ENCODE measurements around the gene COL23A1. TPM values are rescaled to one million over a fixed set of nuclear protein-coding genes. Genes with fewer than 3 reads are reported as not detected.
A peak's percentile ranks its signal among the peaks of the same experiment; 100 is the strongest.

COL23A1 gene
- total and polyA plus RNA-seq, 2 experiments from 2014 or later = 1.1 to 5.1 TPM

DNA sequence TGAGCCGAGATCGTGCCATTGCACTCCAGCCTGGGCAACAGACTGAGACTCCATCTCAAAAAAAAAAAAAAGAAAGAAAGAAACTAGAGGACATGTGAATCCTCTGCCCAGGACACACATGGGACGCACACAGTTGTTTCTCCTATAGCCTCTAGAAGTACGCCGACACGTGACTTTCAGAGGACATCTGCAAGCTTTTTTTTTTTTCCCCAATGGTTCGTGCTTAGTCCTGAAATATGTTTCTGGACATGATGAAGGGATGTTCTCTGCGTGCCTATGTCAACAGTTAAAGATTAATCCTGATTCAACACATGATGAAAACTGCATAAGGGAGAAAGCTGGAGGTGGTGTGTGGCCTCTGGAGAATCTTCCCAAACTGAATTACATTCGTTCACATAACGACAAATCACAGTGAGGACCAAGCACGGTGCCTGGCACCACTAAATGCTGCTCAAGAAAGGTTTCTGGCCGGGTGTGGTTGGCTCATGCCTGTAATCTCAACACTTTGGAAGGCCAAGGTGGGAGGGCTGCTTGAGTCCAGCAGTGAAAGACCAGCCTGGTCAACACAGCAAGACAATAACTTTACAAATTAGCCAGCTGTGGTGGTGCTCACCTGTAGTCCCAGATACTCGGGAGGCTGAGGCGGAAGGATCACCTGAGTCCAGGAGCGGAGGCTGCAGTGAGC lies 9.8 kb downstream of the COL23A1 start:
- no peaks in the 10 kb centered on the region for H4K20me1 ChIP-seq (ENCODE audit: insufficient read depth, poor library complexity, severe bottlenecking)
- H3K27me3 ChIP-seq = peaks cover 20% of the 10 kb centered on the region
- H3K36me3 ChIP-seq (replicated peaks; ENCODE audit: insufficient read depth, low read depth) = no peaks in the 10 kb centered on the region
- no peak overlapping the region for H2AFZ ChIP-seq
- no peak for DNase-seq (ENCODE audit: low spot score)
- H3K4me3 ChIP-seq = no peak overlapping the region
- no peak overlapping the region for H3K27ac ChIP-seq
- no peak overlapping the region for H3K4me2 ChIP-seq
- H3K9me2 ChIP-seq (replicated peaks; ENCODE audit: insufficient read depth) = no peaks in the 10 kb centered on the region
- H3K9me3 ChIP-seq (ENCODE audit: low read depth) = no peaks in the 10 kb centered on the region
- TF ChIP-seq EZH2phosphoT487 (IDR thresholded peaks at IDR 0.05; ENCODE audit: low read depth, severe bottlenecking, unreplicated experiment) (no peak), EZH2 (IDR thresholded peaks at IDR 0.05; ENCODE audit: borderline replicate concordance) (no peak)
- TF ChIP-seq, protein P1, sequence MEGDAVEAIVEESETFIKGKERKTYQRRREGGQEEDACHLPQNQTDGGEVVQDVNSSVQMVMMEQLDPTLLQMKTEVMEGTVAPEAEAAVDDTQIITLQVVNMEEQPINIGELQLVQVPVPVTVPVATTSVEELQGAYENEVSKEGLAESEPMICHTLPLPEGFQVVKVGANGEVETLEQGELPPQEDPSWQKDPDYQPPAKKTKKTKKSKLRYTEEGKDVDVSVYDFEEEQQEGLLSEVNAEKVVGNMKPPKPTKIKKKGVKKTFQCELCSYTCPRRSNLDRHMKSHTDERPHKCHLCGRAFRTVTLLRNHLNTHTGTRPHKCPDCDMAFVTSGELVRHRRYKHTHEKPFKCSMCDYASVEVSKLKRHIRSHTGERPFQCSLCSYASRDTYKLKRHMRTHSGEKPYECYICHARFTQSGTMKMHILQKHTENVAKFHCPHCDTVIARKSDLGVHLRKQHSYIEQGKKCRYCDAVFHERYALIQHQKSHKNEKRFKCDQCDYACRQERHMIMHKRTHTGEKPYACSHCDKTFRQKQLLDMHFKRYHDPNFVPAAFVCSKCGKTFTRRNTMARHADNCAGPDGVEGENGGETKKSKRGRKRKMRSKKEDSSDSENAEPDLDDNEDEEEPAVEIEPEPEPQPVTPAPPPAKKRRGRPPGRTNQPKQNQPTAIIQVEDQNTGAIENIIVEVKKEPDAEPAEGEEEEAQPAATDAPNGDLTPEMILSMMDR (IDR thresholded peaks at IDR 0.05; ENCODE audit: poor library complexity) = no peak
- H3K4me1 ChIP-seq (ENCODE audit: insufficient read depth) = peaks cover 6% of the 10 kb centered on the region
- 89% methylated on average over 15 of the region's 15 CpGs for WGBS (ENCODE audit: low lambda C conversion rate, missing lambda C conversion rate)
- no peaks in the 10 kb centered on the region for H3K79me2 ChIP-seq

DNA sequence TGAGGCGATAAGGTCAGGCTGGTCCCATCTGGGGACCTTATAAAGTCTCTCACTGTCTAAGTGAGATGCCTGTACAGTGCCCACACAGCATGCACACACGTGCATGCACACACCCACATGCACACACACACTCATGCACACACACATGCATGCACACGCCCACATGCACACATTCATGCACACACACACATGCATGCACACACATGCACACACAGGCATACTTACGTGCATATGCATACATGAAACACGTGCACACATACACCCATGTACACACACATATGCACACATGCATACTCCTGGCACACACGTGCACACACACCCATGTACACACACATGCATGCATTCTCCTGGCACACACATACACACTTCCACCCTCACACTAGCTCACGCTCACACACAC lies 12.2 kb downstream of the COL23A1 start:
- H3K4me1 ChIP-seq (ENCODE audit: insufficient read depth) = peaks cover 6% of the 10 kb centered on the region
- H3K27ac ChIP-seq = no peak overlapping the region

DNA sequence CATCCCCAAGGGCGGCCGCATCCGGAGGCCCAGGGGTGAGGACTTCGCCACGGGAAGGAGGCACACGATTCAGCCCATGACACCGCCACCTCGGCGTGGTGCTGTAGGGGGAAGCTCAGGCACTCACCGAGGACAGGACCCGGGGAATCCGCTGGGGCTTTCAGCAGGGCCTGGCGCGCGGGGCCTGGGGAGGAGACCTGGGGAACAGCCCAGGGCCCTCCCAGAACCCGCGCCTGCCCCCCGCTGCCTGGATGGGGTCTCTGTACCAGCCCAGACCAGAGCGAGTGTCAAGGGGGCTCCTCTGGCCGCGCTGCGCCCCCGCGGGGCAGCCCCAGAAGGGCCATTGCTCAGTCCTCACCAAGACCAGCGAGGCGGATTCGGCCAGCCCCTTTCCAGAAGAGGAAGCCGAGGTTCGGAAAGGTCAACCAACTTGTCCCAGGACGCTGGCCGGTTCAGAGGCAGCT lies 12.8 kb downstream of the COL23A1 start:
- no peaks in the 10 kb centered on the region for H3K36me3 ChIP-seq (replicated peaks; ENCODE audit: insufficient read depth, low read depth)
- H3K27me3 ChIP-seq = peaks cover 32% of the 10 kb centered on the region
- no peaks in the 10 kb centered on the region for H3K79me2 ChIP-seq
- H3K4me3 ChIP-seq = no peak overlapping the region
- no peak for DNase-seq (ENCODE audit: low spot score)
- H3K4me2 ChIP-seq = peak overlapping the region; percentile 85
- H3K9me3 ChIP-seq (ENCODE audit: low read depth) = peaks cover 2% of the 10 kb centered on the region
- no peak overlapping the region for H3K27ac ChIP-seq
- peaks cover 6% of the 10 kb centered on the region for H3K4me1 ChIP-seq (ENCODE audit: insufficient read depth)
- no peaks in the 10 kb centered on the region for H4K20me1 ChIP-seq (ENCODE audit: insufficient read depth, poor library complexity, severe bottlenecking)
- TF ChIP-seq, protein P1 (IDR thresholded peaks at IDR 0.05; ENCODE audit: poor library complexity) = no peak
- no peak for TF ChIP-seq EZH2phosphoT487 (IDR thresholded peaks at IDR 0.05; ENCODE audit: low read depth, severe bottlenecking, unreplicated experiment)
- TF ChIP-seq EZH2 (IDR thresholded peaks at IDR 0.05; ENCODE audit: borderline replicate concordance) = no peak
- WGBS (ENCODE audit: low lambda C conversion rate, missing lambda C conversion rate) = 60% methylated on average over 25 of the region's 31 CpGs
- no peaks in the 10 kb centered on the region for H3K9me2 ChIP-seq (replicated peaks; ENCODE audit: insufficient read depth)
- H2AFZ ChIP-seq = peak overlapping the region; percentile 78

More for the DNA sequence above, 12.2 kb downstream of the COL23A1 start:
- Histone ChIP-seq H3K36me3 (replicated peaks; ENCODE audit: insufficient read depth, low read depth) (no peaks in the 10 kb centered on the region), H3K4me2 (no peak overlapping the region), H3K27me3 (peaks cover 32% of the 10 kb centered on the region), H3K4me3 (no peak overlapping the region), H3K9me3 (ENCODE audit: low read depth) (no peaks in the 10 kb centered on the region), H3K9me2 (replicated peaks; ENCODE audit: insufficient read depth) (no peaks in the 10 kb centered on the region), H2AFZ (no peak overlapping the region), H4K20me1 (ENCODE audit: insufficient read depth, poor library complexity, severe bottlenecking) (no peaks in the 10 kb centered on the region), H3K79me2 (no peaks in the 10 kb centered on the region)
- no peak for DNase-seq (ENCODE audit: low spot score)
- TF ChIP-seq EZH2 (IDR thresholded peaks at IDR 0.05; ENCODE audit: borderline replicate concordance) (no peak), EZH2phosphoT487 (IDR thresholded peaks at IDR 0.05; ENCODE audit: low read depth, severe bottlenecking, unreplicated experiment) (no peak)
- TF ChIP-seq, protein P1 (IDR thresholded peaks at IDR 0.05; ENCODE audit: poor library complexity) = no peak
- WGBS (ENCODE audit: low lambda C conversion rate, missing lambda C conversion rate) = 88% methylated on average over 7 of the region's 7 CpGs

All from hepatocyte (in vitro differentiated cells).